CD4-positive, CD25-positive, alpha-beta regulatory T cell (primary cell): ENCODE data around the gene ADH1B. TPM values are rescaled to one million over a fixed set of nuclear protein-coding genes. Genes with fewer than 3 reads are reported as not detected.
A peak's percentile ranks its signal among the peaks of the same experiment; 100 is the strongest.
"Not testable (repeated sequence)": the region's sequence is repeated elsewhere in the genome, so short reads cannot be mapped to it uniquely, and the experiment has no call there.

Experiments
- ATAC-seq, 2 donors: fragments of 150-1000 bp; cut with Tn5 transposase; one replicate each; pipeline ENCODE4 v1.10.0; 2021; ENCODE audit warnings: low read depth in 2 of 2, moderate number of reproducible peaks in 2 of 2, moderate library complexity in 1 of 2
- DNase-seq, 3 donors: peaks; one replicate each; pipeline versions ENCODE4 v3.0.0 to v3.0.0-alpha.2; 2012 to 2022; ENCODE audit warnings: mixed read lengths in 1 of 3
- H3K27ac ChIP-seq: one replicate; pipeline ENCODE4 v1.7.0; 2013; ENCODE audit warnings: mild to moderate bottlenecking, low read length; ENCODE audit not compliant: insufficient read depth, poor library complexity, severe bottlenecking
- H3K27me3 ChIP-seq: one replicate; pipeline ENCODE4 v1.7.0; 2013; ENCODE audit warnings: low read length; ENCODE audit not compliant: control insufficient read depth, insufficient read depth
- H3K36me3 ChIP-seq: one replicate; pipeline ENCODE4 v1.7.0; 2013; ENCODE audit warnings: mild to moderate bottlenecking, low read length, moderate library complexity; ENCODE audit not compliant: control insufficient read depth, insufficient read depth
- H3K4me1 ChIP-seq: 2 replicates; pipeline ENCODE4 v1.7.0; 2013; ENCODE audit warnings: mild to moderate bottlenecking, low read length; ENCODE audit not compliant: insufficient read depth, control insufficient read depth, poor library complexity, severe bottlenecking
- H3K4me3 ChIP-seq: one replicate; pipeline ENCODE4 v1.7.0; 2013; ENCODE audit warnings: low read depth, mild to moderate bottlenecking, low read length, moderate library complexity
- H3K9me3 ChIP-seq, 2 experiments: 1 replicate in 1 of 2; 2 replicates in 1 of 2; pipeline ENCODE4 v1.7.0; 2013; ENCODE audit warnings: low read length in 2 of 2, mild to moderate bottlenecking in 1 of 2, moderate library complexity in 1 of 2; ENCODE audit not compliant: control insufficient read depth in 2 of 2
- H3K27ac Mint-ChIP-seq, 3 donors: one replicate each; pipeline ENCODE4 v1.8.0; 2020 to 2022; ENCODE audit warnings: mild to moderate bottlenecking in 3 of 3, mixed read lengths in 3 of 3, moderate library complexity in 2 of 3
- H3K27me3 Mint-ChIP-seq: one replicate; pipeline ENCODE4 v1.8.0; 2022; ENCODE audit warnings: mild to moderate bottlenecking, mixed read lengths
- H3K36me3 Mint-ChIP-seq: one replicate; pipeline ENCODE4 v1.8.0; 2020; ENCODE audit warnings: mixed read lengths
- H3K4me1 Mint-ChIP-seq, 4 donors: one replicate each; pipeline ENCODE4 v1.8.0; 2020 to 2022; ENCODE audit warnings: mixed read lengths in 4 of 4, mild to moderate bottlenecking in 1 of 4
- H3K4me3 Mint-ChIP-seq, 4 donors: one replicate each; pipeline ENCODE4 v1.8.0; 2020 to 2022; ENCODE audit warnings: mild to moderate bottlenecking in 4 of 4, mixed read lengths in 4 of 4, moderate library complexity in 3 of 4
- H3K9me3 Mint-ChIP-seq, 7 donors: one replicate each; pipeline ENCODE4 v1.8.0; 2020 to 2022; ENCODE audit warnings: mixed read lengths in 7 of 7, mild to moderate bottlenecking in 3 of 7, moderate library complexity in 2 of 7
- polyA plus RNA-seq, 4 donors: library from polyadenylated mRNA; unstranded; fragments of 300-500 nt; fragmentation: Illumina TruSeq; gene quantifications; one replicate each; pipeline ENCODE4 v1.2.3, GENCODE V29; 2021
- total RNA-seq: library from RNA; stranded (reverse); gene quantifications from one replicate; pipeline ENCODE4 v1.2.3, GENCODE V29; 2022

The ADH1B gene
- not detected for total RNA-seq
- not detected for polyA plus RNA-seq

DNA sequence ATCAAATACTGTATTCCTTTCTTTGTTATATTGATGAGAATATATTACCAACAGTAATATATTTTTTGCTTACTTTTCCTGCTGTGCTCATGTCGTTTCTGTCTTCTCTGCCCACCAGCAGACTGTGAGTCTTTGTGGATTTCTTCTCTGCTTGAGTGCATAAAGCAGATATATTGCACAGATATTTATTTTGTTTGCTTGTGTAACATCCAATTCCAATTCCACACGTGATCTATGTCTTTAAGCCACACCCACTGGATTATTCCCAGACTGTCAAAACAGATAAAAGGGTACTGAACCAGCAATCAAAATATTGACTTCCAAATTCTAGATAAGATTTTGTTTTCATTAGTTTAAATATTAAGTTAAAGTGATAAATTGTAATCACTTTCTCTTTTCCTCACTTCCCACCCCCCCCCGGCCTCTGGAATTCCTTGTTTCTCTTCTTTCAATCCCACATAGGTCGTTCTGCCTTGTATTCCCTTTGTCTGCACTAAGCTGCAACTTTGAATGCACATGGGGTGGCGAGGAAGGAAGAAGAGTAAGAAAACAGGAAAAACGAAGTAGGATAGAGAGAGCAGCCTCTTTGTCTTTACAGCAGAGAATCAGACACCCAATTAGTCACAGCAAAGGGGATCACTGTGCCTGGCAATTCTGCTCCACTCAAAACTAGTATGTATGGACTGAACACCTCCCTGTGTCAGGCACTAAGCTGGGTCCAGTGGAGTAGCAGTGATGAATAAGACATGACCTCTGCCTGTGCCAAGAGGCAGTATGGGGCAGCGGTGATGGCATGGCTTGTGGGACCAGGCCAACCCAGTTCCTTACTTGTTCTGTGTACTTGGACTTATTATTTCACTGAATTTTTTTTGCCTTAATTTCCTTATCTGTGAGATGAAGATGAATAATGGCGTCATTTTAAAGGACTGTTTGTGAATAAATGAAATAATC, at the start of gene ADH1B:
Gene ADH1B, minus strand, starts transcription at position 161 of the 951 bp plus-strand sequence. Its CDS starts 70 bp downstream, at position 91.
- H3K27me3 ChIP-seq = no peaks in the 10 kb centered on the region
- no peak within 1 kb of the TSS for H3K27ac ChIP-seq
- ATAC-seq = no peak
- H3K9me3 ChIP-seq = no peaks in the 10 kb centered on the region
- Mint-ChIP-seq H3K27me3 (no peaks in the 10 kb centered on the region), H3K27ac (no peak within 1 kb of the TSS), H3K4me3 (no peak within 1 kb of the TSS), H3K9me3 (peaks cover 0 to 2% (median 0%) of the 10 kb centered on the region in 7 donors), H3K4me1 (no peaks in the 10 kb centered on the region), H3K36me3 (no peaks in the 10 kb centered on the region)
- DNase-seq = no peak
- no peaks in the 10 kb centered on the region for H3K4me1 ChIP-seq
- no peak within 1 kb of the TSS for H3K4me3 ChIP-seq
- no peaks in the 10 kb centered on the region for H3K36me3 ChIP-seq

- not testable (repeated sequence) for H3K4me3 ChIP-seq, H3K27me3 ChIP-seq, H3K9me3 ChIP-seq, H3K36me3 Mint-ChIP-seq, H3K4me1 ChIP-seq, H3K27ac Mint-ChIP-seq, H3K4me1 Mint-ChIP-seq, ATAC-seq, H3K27ac ChIP-seq, DNase-seq, H3K4me3 Mint-ChIP-seq, H3K36me3 ChIP-seq, H3K9me3 Mint-ChIP-seq
- peaks cover 10% of the 10 kb centered on the region for H3K27me3 Mint-ChIP-seq
Measured at GRCh38 chr4:99367817-99368216, 46.6 kb upstream of the ADH1B start.

DNA sequence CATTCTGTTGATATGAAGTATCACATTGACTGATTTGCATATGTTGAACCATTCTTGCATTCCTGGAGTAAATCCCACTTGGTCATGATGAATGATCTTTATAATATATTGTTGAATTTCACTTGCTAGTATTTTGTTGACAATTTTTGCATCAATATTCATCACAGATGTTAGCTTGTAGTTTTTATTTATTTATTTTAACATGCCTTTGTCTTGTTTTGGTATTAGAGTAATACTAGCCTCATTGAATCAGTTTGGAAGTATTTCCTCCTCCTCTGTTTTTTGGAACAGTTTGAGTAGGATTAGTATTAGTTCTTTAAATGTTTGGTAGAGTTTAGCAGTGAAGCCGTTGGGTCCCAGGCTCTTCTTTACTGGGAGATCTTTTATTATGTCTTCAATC, 45.3 kb upstream of the ADH1B start:
- Mint-ChIP-seq H3K36me3 (no peaks in the 10 kb centered on the region), H3K27ac (no peak overlapping the region), H3K4me3 (peak overlapping the region in 1 of 4 donors; percentile 17), H3K9me3 (peaks cover 0 to 4% (median 2%) of the 10 kb centered on the region in 7 donors), H3K4me1 (peaks cover 0 to 2% (median 0%) of the 10 kb centered on the region in 4 donors), H3K27me3 (peaks cover 10% of the 10 kb centered on the region)
- no peak overlapping the region for H3K4me3 ChIP-seq
- no peak for DNase-seq
- no peaks in the 10 kb centered on the region for H3K9me3 ChIP-seq
- no peaks in the 10 kb centered on the region for H3K4me1 ChIP-seq
- no peak for ATAC-seq
- no peak overlapping the region for H3K27ac ChIP-seq
- H3K36me3 ChIP-seq = no peaks in the 10 kb centered on the region
- no peaks in the 10 kb centered on the region for H3K27me3 ChIP-seq

GRCh38 chr4:99362768-99363167, 41.6 kb upstream of the ADH1B start:
- H3K36me3 Mint-ChIP-seq = no peaks in the 10 kb centered on the region
- ATAC-seq = no peak

GRCh38 chr4:99361899-99362275, 40.7 kb upstream of the ADH1B start:
- H3K27me3 Mint-ChIP-seq = peaks cover 10% of the 10 kb centered on the region
- H3K27ac ChIP-seq = no peak overlapping the region
- H3K4me1 ChIP-seq = no peaks in the 10 kb centered on the region
- no peak overlapping the region for H3K4me3 ChIP-seq
- DNase-seq (no peak), ATAC-seq (no peak)
- H3K4me3 Mint-ChIP-seq = no peak overlapping the region
- no peaks in the 10 kb centered on the region for H3K36me3 ChIP-seq
- H3K9me3 Mint-ChIP-seq = peaks cover 0 to 5% (median 2%) of the 10 kb centered on the region in 7 donors
- H3K27ac Mint-ChIP-seq = no peak overlapping the region
- no peaks in the 10 kb centered on the region for H3K36me3 Mint-ChIP-seq
- no peaks in the 10 kb centered on the region for H3K9me3 ChIP-seq
- no peaks in the 10 kb centered on the region for H3K27me3 ChIP-seq
- H3K4me1 Mint-ChIP-seq = peaks cover 0 to 2% (median 0%) of the 10 kb centered on the region in 4 donors

More at GRCh38 chr4:99362768-99363167, 41.6 kb upstream of the ADH1B start:
- no peaks in the 10 kb centered on the region for H3K9me3 ChIP-seq
- no peaks in the 10 kb centered on the region for H3K4me1 ChIP-seq
- no peak overlapping the region for H3K27ac ChIP-seq
- no peak overlapping the region for H3K27ac Mint-ChIP-seq
- peaks cover 0 to 4% (median 2%) of the 10 kb centered on the region in 7 donors for H3K9me3 Mint-ChIP-seq
- no peak overlapping the region for H3K4me3 Mint-ChIP-seq
- no peaks in the 10 kb centered on the region for H3K36me3 ChIP-seq
- peaks cover 10% of the 10 kb centered on the region for H3K27me3 Mint-ChIP-seq
- peaks cover 0 to 2% (median 0%) of the 10 kb centered on the region in 4 donors for H3K4me1 Mint-ChIP-seq
- no peak overlapping the region for H3K4me3 ChIP-seq
- DNase-seq = no peak
- no peaks in the 10 kb centered on the region for H3K27me3 ChIP-seq

GRCh38 chr4:99361268-99361898, 40.2 kb upstream of the ADH1B start:
- Mint-ChIP-seq H3K4me3 (no peak overlapping the region), H3K4me1 (peaks cover 0 to 2% (median 0%) of the 10 kb centered on the region in 4 donors), H3K36me3 (no peaks in the 10 kb centered on the region), H3K27ac (no peak overlapping the region), H3K27me3 (peaks cover 9% of the 10 kb centered on the region), H3K9me3 (peaks cover 0 to 5% (median 2%) of the 10 kb centered on the region in 7 donors)
- Histone ChIP-seq H3K27ac (no peak overlapping the region), H3K36me3 (no peaks in the 10 kb centered on the region), H3K4me3 (no peak overlapping the region), H3K9me3 (no peaks in the 10 kb centered on the region), H3K4me1 (no peaks in the 10 kb centered on the region), H3K27me3 (no peaks in the 10 kb centered on the region)
- DNase-seq (no peak), ATAC-seq (no peak)

DNA sequence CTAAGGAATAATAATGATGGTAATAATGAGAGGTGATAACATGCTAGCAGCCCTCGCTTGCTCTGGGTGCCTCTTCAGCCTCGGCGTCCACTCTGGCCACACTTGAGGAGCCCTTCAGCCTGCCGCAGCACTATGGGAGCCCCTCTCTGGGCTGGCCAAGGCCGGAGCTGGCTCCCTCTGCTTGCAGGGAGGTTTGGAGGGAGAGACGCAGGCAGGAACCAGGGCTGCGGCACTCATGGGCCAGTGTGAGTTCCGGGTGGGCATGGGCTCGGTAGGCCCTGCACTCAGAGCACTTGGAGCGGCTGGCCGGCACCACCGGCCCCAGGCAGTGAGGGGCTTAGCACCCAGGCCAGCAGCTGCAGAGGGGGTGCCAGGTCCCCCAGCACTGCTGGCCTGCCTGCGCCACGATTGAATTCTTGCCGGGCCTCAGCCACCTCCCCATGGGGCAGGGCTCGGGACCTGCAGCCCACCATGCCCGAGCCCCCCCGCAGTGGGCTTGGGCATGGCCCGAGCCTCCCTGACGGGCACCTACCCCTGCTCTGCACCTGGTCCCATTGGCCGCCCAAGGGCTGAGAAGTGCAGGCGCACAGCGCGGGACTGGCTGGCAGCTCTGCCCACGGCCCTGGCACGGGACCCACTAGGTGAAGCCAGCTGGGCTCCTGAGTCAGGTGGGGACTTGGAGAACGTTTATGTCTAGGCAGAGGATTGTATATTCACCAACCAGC, 38.4 kb upstream of the ADH1B start:
- Mint-ChIP-seq H3K4me3 (no peak overlapping the region), H3K9me3 (peaks cover 0 to 5% (median 4%) of the 10 kb centered on the region in 7 donors), H3K27ac (no peak overlapping the region), H3K4me1 (peaks cover 0 to 2% (median 0%) of the 10 kb centered on the region in 4 donors), H3K36me3 (no peaks in the 10 kb centered on the region), H3K27me3 (no peaks in the 10 kb centered on the region)
- Histone ChIP-seq H3K4me1 (no peaks in the 10 kb centered on the region), H3K36me3 (no peaks in the 10 kb centered on the region), H3K9me3 (no peaks in the 10 kb centered on the region), H3K4me3 (no peak overlapping the region), H3K27me3 (no peaks in the 10 kb centered on the region), H3K27ac (no peak overlapping the region)
- DNase-seq (no peak), ATAC-seq (no peak)
